GM23338 (cell line): ENCODE data around the gene GPC6. TPM values are rescaled to one million over a fixed set of nuclear protein-coding genes. Genes with fewer than 3 reads are reported as not detected.

Experiments used
- ATAC-seq: fragments of 200-7000 bp; cut with Tn5 transposase; 3 replicates; pipeline ENCODE4 v1.9.1; 2020
- DNase-seq: peaks from one replicate; pipeline ENCODE4 v3.0.0-alpha.2; 2015; ENCODE audit warnings: low spot score
- H2AFZ ChIP-seq: fragments of 200-600 bp; sonication (generic); 2 replicates; pipeline ENCODE4 v1.8.0; 2016; ENCODE audit warnings: antibody characterized with exemption, mild to moderate bottlenecking, moderate library complexity
- H3F3A ChIP-seq: fragments of 200-600 bp; sonication (generic); replicated peaks from 2 replicates; pipeline ENCODE4 v1.8.0; 2017; ENCODE audit warnings: antibody characterized with exemption, mixed run types, low read depth
- H3K27ac ChIP-seq: fragments of 200-600 bp; sonication (generic); 2 replicates; pipeline ENCODE4 v1.6.1; 2016; ENCODE audit warnings: low read depth
- H3K27me3 ChIP-seq: fragments of 200-600 bp; sonication (generic); 2 replicates; pipeline ENCODE4 v1.8.0; 2016; ENCODE audit warnings: mild to moderate bottlenecking, mixed run types, moderate library complexity; ENCODE audit not compliant: insufficient read depth
- H3K36me3 ChIP-seq: fragments of 200-600 bp; sonication (generic); 2 replicates; pipeline ENCODE4 v1.8.0; 2016; ENCODE audit warnings: mild to moderate bottlenecking; ENCODE audit not compliant: insufficient read depth
- H3K4me1 ChIP-seq: fragments of 200-600 bp; sonication (generic); 2 replicates; pipeline ENCODE4 v1.8.0; 2016; ENCODE audit warnings: mild to moderate bottlenecking, moderate library complexity; ENCODE audit not compliant: insufficient read depth
- H3K4me2 ChIP-seq: fragments of 200-600 bp; sonication (generic); 2 replicates; pipeline ENCODE4 v1.7.1; 2017; ENCODE audit warnings: mixed run types
- H3K4me3 ChIP-seq: fragments of 200-600 bp; sonication (generic); 2 replicates; pipeline ENCODE4 v1.6.1; 2016; ENCODE audit warnings: mixed run types
- H3K79me2 ChIP-seq: fragments of 200-600 bp; sonication (generic); replicated peaks from 2 replicates; pipeline ENCODE4 v1.8.0; 2017; ENCODE audit warnings: mild to moderate bottlenecking; ENCODE audit not compliant: insufficient read depth
- H3K9me2 ChIP-seq: fragments of 200-600 bp; sonication (generic); 2 replicates; pipeline ENCODE4 v1.8.0; 2017; ENCODE audit not compliant: insufficient read depth
- H4K20me1 ChIP-seq: fragments of 200-600 bp; sonication (generic); replicated peaks from 2 replicates; pipeline ENCODE4 v1.8.0; 2017; ENCODE audit warnings: mild to moderate bottlenecking; ENCODE audit not compliant: insufficient read depth
- H3K27ac Mint-ChIP-seq: 2 replicates; pipeline ENCODE4 v1.8.0; 2020; ENCODE audit warnings: inconsistent platforms, mild to moderate bottlenecking, moderate library complexity, mixed read lengths
- H3K27me3 Mint-ChIP-seq: 3 replicates; pipeline ENCODE4 v1.8.0; 2022; ENCODE audit warnings: low read depth, mild to moderate bottlenecking, moderate library complexity, mixed read lengths, inconsistent platforms; ENCODE audit not compliant: insufficient read depth, poor library complexity
- H3K36me3 Mint-ChIP-seq: 3 replicates; pipeline ENCODE4 v1.8.0; 2021; ENCODE audit warnings: low read depth, mild to moderate bottlenecking, inconsistent platforms, moderate library complexity, mixed read lengths
- H3K4me1 Mint-ChIP-seq: 3 replicates; pipeline ENCODE4 v1.8.0; 2020; ENCODE audit warnings: mild to moderate bottlenecking, inconsistent platforms, mixed read lengths
- H3K4me3 Mint-ChIP-seq: 3 replicates; pipeline ENCODE4 v1.8.0; 2021; ENCODE audit warnings: moderate library complexity, mild to moderate bottlenecking, inconsistent platforms, mixed read lengths
- H3K9me3 Mint-ChIP-seq: 3 replicates; pipeline ENCODE4 v1.8.0; 2020; ENCODE audit warnings: moderate library complexity, mild to moderate bottlenecking, inconsistent platforms, mixed read lengths
- CREB1 ChIP-seq: fragments of 250-450 bp; sonication (Bioruptor Pico); IDR thresholded peaks from 2 replicates; pipeline ENCODE4 v1.5.0; 2020; ENCODE audit warnings: low read depth, mild to moderate bottlenecking, moderate library complexity
- EZH2 ChIP-seq: fragments of 200-600 bp; sonication (generic); IDR thresholded peaks from one replicate; pipeline ENCODE4 v1.8.0; 2017; ENCODE audit warnings: antibody characterized with exemption, mild to moderate bottlenecking, low read depth; ENCODE audit not compliant: unreplicated experiment
- JUNB ChIP-seq: IDR thresholded peaks from one replicate; pipeline ENCODE4 v1.6.1; 2016; ENCODE audit warnings: antibody characterized with exemption; ENCODE audit not compliant: unreplicated experiment
- NANOG ChIP-seq: IDR thresholded peaks from 2 replicates; pipeline ENCODE4 v1.6.1; 2016; ENCODE audit warnings: antibody characterized with exemption, borderline replicate concordance
- POLR2AphosphoS5 ChIP-seq: IDR thresholded peaks from 2 replicates; pipeline ENCODE4 v1.6.1; 2016; ENCODE audit warnings: antibody characterized with exemption, low read depth
- STAT1 ChIP-seq: IDR thresholded peaks from one replicate; pipeline ENCODE4 v1.6.1; 2016; ENCODE audit warnings: antibody characterized with exemption; ENCODE audit not compliant: unreplicated experiment
- ZNF331 ChIP-seq: fragments of 250-450 bp; sonication (Bioruptor Pico); IDR thresholded peaks from 2 replicates; pipeline ENCODE4 v1.5.0; 2020; ENCODE audit warnings: low read depth, mild to moderate bottlenecking, moderate library complexity
- polyA plus RNA-seq: library from polyadenylated mRNA; unstranded; fragments of >200 nt; fragmentation: Nextera tagmentation; extraction: Ambion mirVana; gene quantifications from 2 replicates; pipeline ENCODE4 v1.2.1, GENCODE V29; 2016
- total RNA-seq: library from RNA; depleted of rRNA; stranded (reverse); fragments of >200 nt; shearing (Covaris generic); gene quantifications from 2 replicates; pipeline ENCODE4 v1.2.3, GENCODE V29; 2014
- TF ChIP-seq, protein P1 (sequence below): IDR thresholded peaks from one replicate; pipeline ENCODE4 v1.6.1; 2018; ENCODE audit warnings: antibody characterized with exemption; ENCODE audit not compliant: unreplicated experiment
- TF ChIP-seq, protein P2 (sequence below), 2 experiments: fragments of 200-600 bp in 1 of 2; sonication (generic) in 1 of 2; conservative IDR thresholded peaks; 2 replicates each; pipeline versions ENCODE4 v1.5.1 to v1.6.1; 2016 to 2017; ENCODE audit warnings: antibody characterized with exemption in 2 of 2, low read depth in 2 of 2, mild to moderate bottlenecking in 2 of 2, moderate library complexity in 1 of 2
- TF ChIP-seq, protein P3 (sequence below): IDR thresholded peaks from 2 replicates; pipeline ENCODE4 v1.6.1; 2016; ENCODE audit warnings: antibody characterized with exemption

GPC6 gene
- total and polyA plus RNA-seq, 2 experiments from 2014 or later: 6.4 to 28.6 TPM

DNA sequence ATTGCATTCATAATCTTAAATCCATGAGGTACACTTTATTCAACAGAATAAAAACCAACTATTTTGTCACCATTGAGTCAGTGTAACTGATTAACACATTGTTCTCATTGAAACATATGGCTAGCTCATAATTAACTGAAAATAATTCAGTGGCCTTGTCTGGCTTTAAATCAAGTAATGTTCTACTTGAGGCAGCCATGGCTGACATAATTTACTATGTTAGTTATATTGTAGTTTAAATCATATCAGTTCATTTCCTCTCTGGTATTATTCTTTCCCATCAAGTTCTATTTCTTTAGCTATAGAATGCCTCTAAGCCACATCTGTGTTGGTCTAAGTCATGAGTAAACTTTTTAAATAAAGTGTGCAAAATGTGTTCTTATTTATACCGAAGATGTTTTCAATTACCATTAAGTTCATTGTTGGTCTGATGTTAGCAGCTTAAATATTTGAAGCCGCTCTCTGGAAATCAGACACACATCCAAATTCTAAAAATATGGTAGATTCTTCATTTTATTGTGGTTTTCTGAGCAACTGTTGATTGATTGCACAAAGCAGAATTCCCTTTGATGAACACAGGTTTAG lies 393.7 kb downstream of the GPC6 start:
- Mint-ChIP-seq H3K27ac (no peak overlapping the region), H3K4me3 (no peak overlapping the region), H3K36me3 (no peaks in the 10 kb centered on the region), H3K4me1 (peaks cover 21% of the 10 kb centered on the region), H3K9me3 (no peaks in the 10 kb centered on the region), H3K27me3 (no peaks in the 10 kb centered on the region)
- Histone ChIP-seq H3K4me2 (no peak overlapping the region), H3F3A (no peaks in the 10 kb centered on the region), H3K4me3 (no peak overlapping the region), H3K79me2 (peaks cover 4% of the 10 kb centered on the region; the same call in 1 of the 2 replicates), H3K36me3 (no peaks in the 10 kb centered on the region), H3K9me2 (peaks cover 3% of the 10 kb centered on the region; the same call in 1 of the 2 replicates), H3K27me3 (no peaks in the 10 kb centered on the region), H2AFZ (no peak overlapping the region), H3K4me1 (peaks cover 13% of the 10 kb centered on the region), H3K27ac (no peak overlapping the region), H4K20me1 (no peaks in the 10 kb centered on the region)
- TF ChIP-seq ZNF331 (no peak), EZH2 (no peak), JUNB (no peak), NANOG (no peak), CREB1 (no peak), POLR2AphosphoS5 (no peak), STAT1 (no peak)
- TF ChIP-seq, protein P1, sequence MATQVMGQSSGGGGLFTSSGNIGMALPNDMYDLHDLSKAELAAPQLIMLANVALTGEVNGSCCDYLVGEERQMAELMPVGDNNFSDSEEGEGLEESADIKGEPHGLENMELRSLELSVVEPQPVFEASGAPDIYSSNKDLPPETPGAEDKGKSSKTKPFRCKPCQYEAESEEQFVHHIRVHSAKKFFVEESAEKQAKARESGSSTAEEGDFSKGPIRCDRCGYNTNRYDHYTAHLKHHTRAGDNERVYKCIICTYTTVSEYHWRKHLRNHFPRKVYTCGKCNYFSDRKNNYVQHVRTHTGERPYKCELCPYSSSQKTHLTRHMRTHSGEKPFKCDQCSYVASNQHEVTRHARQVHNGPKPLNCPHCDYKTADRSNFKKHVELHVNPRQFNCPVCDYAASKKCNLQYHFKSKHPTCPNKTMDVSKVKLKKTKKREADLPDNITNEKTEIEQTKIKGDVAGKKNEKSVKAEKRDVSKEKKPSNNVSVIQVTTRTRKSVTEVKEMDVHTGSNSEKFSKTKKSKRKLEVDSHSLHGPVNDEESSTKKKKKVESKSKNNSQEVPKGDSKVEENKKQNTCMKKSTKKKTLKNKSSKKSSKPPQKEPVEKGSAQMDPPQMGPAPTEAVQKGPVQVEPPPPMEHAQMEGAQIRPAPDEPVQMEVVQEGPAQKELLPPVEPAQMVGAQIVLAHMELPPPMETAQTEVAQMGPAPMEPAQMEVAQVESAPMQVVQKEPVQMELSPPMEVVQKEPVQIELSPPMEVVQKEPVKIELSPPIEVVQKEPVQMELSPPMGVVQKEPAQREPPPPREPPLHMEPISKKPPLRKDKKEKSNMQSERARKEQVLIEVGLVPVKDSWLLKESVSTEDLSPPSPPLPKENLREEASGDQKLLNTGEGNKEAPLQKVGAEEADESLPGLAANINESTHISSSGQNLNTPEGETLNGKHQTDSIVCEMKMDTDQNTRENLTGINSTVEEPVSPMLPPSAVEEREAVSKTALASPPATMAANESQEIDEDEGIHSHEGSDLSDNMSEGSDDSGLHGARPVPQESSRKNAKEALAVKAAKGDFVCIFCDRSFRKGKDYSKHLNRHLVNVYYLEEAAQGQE: no peak
- TF ChIP-seq, protein P2, sequence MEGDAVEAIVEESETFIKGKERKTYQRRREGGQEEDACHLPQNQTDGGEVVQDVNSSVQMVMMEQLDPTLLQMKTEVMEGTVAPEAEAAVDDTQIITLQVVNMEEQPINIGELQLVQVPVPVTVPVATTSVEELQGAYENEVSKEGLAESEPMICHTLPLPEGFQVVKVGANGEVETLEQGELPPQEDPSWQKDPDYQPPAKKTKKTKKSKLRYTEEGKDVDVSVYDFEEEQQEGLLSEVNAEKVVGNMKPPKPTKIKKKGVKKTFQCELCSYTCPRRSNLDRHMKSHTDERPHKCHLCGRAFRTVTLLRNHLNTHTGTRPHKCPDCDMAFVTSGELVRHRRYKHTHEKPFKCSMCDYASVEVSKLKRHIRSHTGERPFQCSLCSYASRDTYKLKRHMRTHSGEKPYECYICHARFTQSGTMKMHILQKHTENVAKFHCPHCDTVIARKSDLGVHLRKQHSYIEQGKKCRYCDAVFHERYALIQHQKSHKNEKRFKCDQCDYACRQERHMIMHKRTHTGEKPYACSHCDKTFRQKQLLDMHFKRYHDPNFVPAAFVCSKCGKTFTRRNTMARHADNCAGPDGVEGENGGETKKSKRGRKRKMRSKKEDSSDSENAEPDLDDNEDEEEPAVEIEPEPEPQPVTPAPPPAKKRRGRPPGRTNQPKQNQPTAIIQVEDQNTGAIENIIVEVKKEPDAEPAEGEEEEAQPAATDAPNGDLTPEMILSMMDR (conservative IDR thresholded peaks at IDR 0.05; ENCODE audit: low read depth in 2 of 2): no peak
- TF ChIP-seq, protein P3, sequence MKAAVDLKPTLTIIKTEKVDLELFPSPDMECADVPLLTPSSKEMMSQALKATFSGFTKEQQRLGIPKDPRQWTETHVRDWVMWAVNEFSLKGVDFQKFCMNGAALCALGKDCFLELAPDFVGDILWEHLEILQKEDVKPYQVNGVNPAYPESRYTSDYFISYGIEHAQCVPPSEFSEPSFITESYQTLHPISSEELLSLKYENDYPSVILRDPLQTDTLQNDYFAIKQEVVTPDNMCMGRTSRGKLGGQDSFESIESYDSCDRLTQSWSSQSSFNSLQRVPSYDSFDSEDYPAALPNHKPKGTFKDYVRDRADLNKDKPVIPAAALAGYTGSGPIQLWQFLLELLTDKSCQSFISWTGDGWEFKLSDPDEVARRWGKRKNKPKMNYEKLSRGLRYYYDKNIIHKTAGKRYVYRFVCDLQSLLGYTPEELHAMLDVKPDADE: no peak
- DNase-seq: no peak
- no peak for ATAC-seq
